HepG2 (cell line): Measurements from ENCODE around the gene MYPN. TPM values are rescaled to one million over a fixed set of nuclear protein-coding genes. Genes with fewer than 3 reads are reported as not detected.

ENCODE experiments used
- ATAC-seq: fragments of 200-7000 bp; cut with Tn5 transposase; 3 replicates; pipeline ENCODE4 v1.9.1; 2020; ENCODE audit warnings: mild to moderate bottlenecking, moderate library complexity
- BruUV-seq: library from RNA; stranded (reverse); fragments of 400-500 nt; replicated peaks from 2 replicates; lab custom pipeline; 2021; lab: Mats Ljungman, UMichigan
- CTCF ChIA-PET: fragments of 300-600 bp; formaldehyde crosslinking; extraction: SDS; loops from one replicate; lab custom pipeline; 2021; ENCODE audit warnings: low total read pairs, inconsistent platforms, low intra/inter-chr PET ratio; lab: Yijun Ruan, JAX
- POLR2A ChIA-PET: fragments of 350-600 bp; sonication (Branson Sonifier 250); formaldehyde crosslinking; loops from one replicate; lab custom pipeline; 2020; ENCODE audit warnings: antibody characterized with exemption, inconsistent platforms; lab: Yijun Ruan, JAX
- DNase-seq: peaks from one replicate; pipeline ENCODE4 v3.0.0-alpha.2; 2015; ENCODE audit warnings: low spot score
- FAIRE-seq: peaks from 3 replicates; lab custom pipeline; 2011; peaks lifted over from hg19 to GRCh38; lab: Jason Lieb, UNC
- H2AFZ ChIP-seq: one replicate; pipeline ENCODE4 v1.6.1; 2011; ENCODE audit warnings: low read length, inconsistent platforms
- H3K27ac ChIP-seq: fragments of 300-600 bp; 3 replicates; pipeline ENCODE4 v1.8.0; 2011; ENCODE audit warnings: mixed run types, mild to moderate bottlenecking, mixed read lengths, low read length, inconsistent platforms; ENCODE audit not compliant: insufficient read depth; ENCODE audit errors: extremely low read length
- H3K27me3 ChIP-seq, 2 experiments: fragments of 200-600 bp in 1 of 2; 2 replicates in 1 of 2; 3 replicates in 1 of 2; pipeline versions ENCODE4 v1.6.0 to v1.8.0; 2011; ENCODE audit warnings: low read length in 2 of 2, mild to moderate bottlenecking in 2 of 2, moderate library complexity in 2 of 2, inconsistent platforms in 1 of 2; ENCODE audit not compliant: insufficient read depth in 2 of 2, control insufficient read depth in 1 of 2
- H3K36me3 ChIP-seq, 2 experiments: fragments of 200-600 bp in 1 of 2; replicated peaks in 1 of 2; 2 replicates in 1 of 2; 3 replicates in 1 of 2; pipeline versions ENCODE4 v1.5.1 to v1.8.0; 2011; ENCODE audit warnings: low read length in 2 of 2, inconsistent platforms in 1 of 2; ENCODE audit not compliant: insufficient read depth in 2 of 2, control insufficient read depth in 1 of 2
- H3K4me1 ChIP-seq: 2 replicates; pipeline ENCODE4 v1.5.1; 2012; ENCODE audit warnings: low read length, inconsistent platforms; ENCODE audit not compliant: insufficient read depth
- H3K4me2 ChIP-seq: 2 replicates; pipeline ENCODE4 v1.6.0; 2011; ENCODE audit warnings: low read depth, low read length, inconsistent platforms
- H3K4me3 ChIP-seq, 3 experiments: fragments of 200-600 bp in 1 of 3; sonication (generic), shearing (Covaris generic) in 1 of 3; replicated peaks in 1 of 3; 2 replicates each; pipeline ENCODE4 v1.5.1; 2011 to 2016; ENCODE audit warnings: low read length in 3 of 3, inconsistent platforms in 2 of 3, low read depth in 2 of 3, mild to moderate bottlenecking in 2 of 3, control low read depth in 1 of 3, mixed read lengths in 1 of 3; ENCODE audit not compliant: insufficient read depth in 1 of 3
- H3K79me2 ChIP-seq: one replicate; pipeline ENCODE4 v1.6.1; 2011; ENCODE audit warnings: low read length, inconsistent platforms; ENCODE audit not compliant: insufficient read depth
- H3K9ac ChIP-seq: 2 replicates; pipeline ENCODE4 v1.6.0; 2011; ENCODE audit warnings: mild to moderate bottlenecking, low read depth, low read length, inconsistent platforms; ENCODE audit not compliant: insufficient read depth
- H3K9me3 ChIP-seq: 2 replicates; pipeline ENCODE4 v1.5.1; 2012; ENCODE audit warnings: mild to moderate bottlenecking, low read length
- H4K20me1 ChIP-seq: 2 replicates; pipeline ENCODE4 v1.6.0; 2011; ENCODE audit warnings: inconsistent platforms, mild to moderate bottlenecking, low read length, moderate library complexity; ENCODE audit not compliant: insufficient read depth
- HMGA1 ChIP-seq: sonication (generic); formaldehyde crosslinking; conservative IDR thresholded peaks from 2 replicates; pipeline ENCODE4 v1.4.0; 2020; ENCODE audit warnings: missing genetic modification reagents
- WGBS: methylation state at CpG from one replicate; pipeline ENCODE4 v1.1.6; 2017; ENCODE audit warnings: low lambda C conversion rate; 5-methylcytosine and 5-hydroxymethylcytosine counted together
- in situ Hi-C: cut with HindIII; loops from 2 replicates; pipeline ENCODE4 v1.10.0; 2017; ENCODE audit warnings: low pct_unique_long_range_greater_than_20kb; ENCODE audit not compliant: extremely low pct_ligation_motif_present
- intact Hi-C: fragments of 100-400 bp; cut with micrococcal nuclease; formaldehyde crosslinking; loops from one replicate; pipeline ENCODE4 v1.10.0; 2022; ENCODE audit not compliant: unreplicated experiment
- polyA plus RNA-seq, 8 experiments: library from polyadenylated mRNA; depleted of rRNA in 3 of 8; stranded (reverse) in 7 of 8; unstranded in 1 of 8; fragments of >200 nt; fragmentation: Illumina TruSeq in 4 of 8; extraction: Trizol in 4 of 8; gene quantifications; 2 replicates each; pipeline versions ENCODE4 v1.2.1 to v1.2.3, GENCODE V29; 2011 to 2016; ENCODE audit warnings: low read depth in 4 of 8, missing spikeins in 1 of 8, mixed read lengths in 1 of 8; ENCODE audit not compliant: insufficient read depth in 1 of 8
- total RNA-seq, 5 experiments: library from RNA; depleted of rRNA; stranded (reverse); fragments of >200 nt; fragmentation: Illumina TruSeq; extraction: Trizol; gene quantifications; 2 replicates each; pipeline ENCODE4 v1.2.3, GENCODE V29; 2016; ENCODE audit warnings: low read depth in 1 of 5
- TF ChIP-seq, protein P1 (sequence below): sonication (generic); formaldehyde crosslinking; IDR thresholded peaks from 2 replicates; pipeline ENCODE4 v1.5.0; 2020; ENCODE audit warnings: mild to moderate bottlenecking, missing genetic modification reagents
- TF ChIP-seq, protein P2 (sequence below), 2 experiments: fragments of 450-650 bp in 1 of 2; sonication (generic) in 1 of 2; formaldehyde crosslinking in 1 of 2; IDR thresholded peaks; 2 replicates each; pipeline versions ENCODE4 v1.6.1 to v1.8.0; 2016 to 2022; ENCODE audit warnings: antibody characterized with exemption in 1 of 2, mild to moderate bottlenecking in 1 of 2, missing genetic modification reagents in 1 of 2

Gene MYPN
- total and polyA plus RNA-seq, 2 of the 13 experiments (the other 11 are each of a cell fraction or from before 2014, with no cell fraction given): not detected

GRCh38 chr10:68154211-68154497 is 44.9 kb downstream of the MYPN start:
- Histone ChIP-seq H3K4me3 (no peak overlapping the region), H3K9ac (no peak overlapping the region), H3K9me3 (no peaks in the 10 kb centered on the region), H3K4me2 (no peak overlapping the region), H3K27ac (no peak overlapping the region), H3K36me3 (no peaks in the 10 kb centered on the region), H3K4me1 (peaks cover 13% of the 10 kb centered on the region), H3K27me3 (no peaks in the 10 kb centered on the region), H4K20me1 (no peaks in the 10 kb centered on the region), H3K79me2 (no peaks in the 10 kb centered on the region), H2AFZ (no peak overlapping the region)
- ChIA-PET POLR2A (no interaction called here), CTCF (no interaction called here)
- FAIRE-seq (no peak), ATAC-seq (no peak), DNase-seq (no peak)
- TF ChIP-seq, protein P1, sequence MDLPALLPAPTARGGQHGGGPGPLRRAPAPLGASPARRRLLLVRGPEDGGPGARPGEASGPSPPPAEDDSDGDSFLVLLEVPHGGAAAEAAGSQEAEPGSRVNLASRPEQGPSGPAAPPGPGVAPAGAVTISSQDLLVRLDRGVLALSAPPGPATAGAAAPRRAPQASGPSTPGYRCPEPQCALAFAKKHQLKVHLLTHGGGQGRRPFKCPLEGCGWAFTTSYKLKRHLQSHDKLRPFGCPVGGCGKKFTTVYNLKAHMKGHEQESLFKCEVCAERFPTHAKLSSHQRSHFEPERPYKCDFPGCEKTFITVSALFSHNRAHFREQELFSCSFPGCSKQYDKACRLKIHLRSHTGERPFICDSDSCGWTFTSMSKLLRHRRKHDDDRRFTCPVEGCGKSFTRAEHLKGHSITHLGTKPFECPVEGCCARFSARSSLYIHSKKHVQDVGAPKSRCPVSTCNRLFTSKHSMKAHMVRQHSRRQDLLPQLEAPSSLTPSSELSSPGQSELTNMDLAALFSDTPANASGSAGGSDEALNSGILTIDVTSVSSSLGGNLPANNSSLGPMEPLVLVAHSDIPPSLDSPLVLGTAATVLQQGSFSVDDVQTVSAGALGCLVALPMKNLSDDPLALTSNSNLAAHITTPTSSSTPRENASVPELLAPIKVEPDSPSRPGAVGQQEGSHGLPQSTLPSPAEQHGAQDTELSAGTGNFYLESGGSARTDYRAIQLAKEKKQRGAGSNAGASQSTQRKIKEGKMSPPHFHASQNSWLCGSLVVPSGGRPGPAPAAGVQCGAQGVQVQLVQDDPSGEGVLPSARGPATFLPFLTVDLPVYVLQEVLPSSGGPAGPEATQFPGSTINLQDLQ (CRISPR knock-in tag): no peak
- TF ChIP-seq, protein P2, sequence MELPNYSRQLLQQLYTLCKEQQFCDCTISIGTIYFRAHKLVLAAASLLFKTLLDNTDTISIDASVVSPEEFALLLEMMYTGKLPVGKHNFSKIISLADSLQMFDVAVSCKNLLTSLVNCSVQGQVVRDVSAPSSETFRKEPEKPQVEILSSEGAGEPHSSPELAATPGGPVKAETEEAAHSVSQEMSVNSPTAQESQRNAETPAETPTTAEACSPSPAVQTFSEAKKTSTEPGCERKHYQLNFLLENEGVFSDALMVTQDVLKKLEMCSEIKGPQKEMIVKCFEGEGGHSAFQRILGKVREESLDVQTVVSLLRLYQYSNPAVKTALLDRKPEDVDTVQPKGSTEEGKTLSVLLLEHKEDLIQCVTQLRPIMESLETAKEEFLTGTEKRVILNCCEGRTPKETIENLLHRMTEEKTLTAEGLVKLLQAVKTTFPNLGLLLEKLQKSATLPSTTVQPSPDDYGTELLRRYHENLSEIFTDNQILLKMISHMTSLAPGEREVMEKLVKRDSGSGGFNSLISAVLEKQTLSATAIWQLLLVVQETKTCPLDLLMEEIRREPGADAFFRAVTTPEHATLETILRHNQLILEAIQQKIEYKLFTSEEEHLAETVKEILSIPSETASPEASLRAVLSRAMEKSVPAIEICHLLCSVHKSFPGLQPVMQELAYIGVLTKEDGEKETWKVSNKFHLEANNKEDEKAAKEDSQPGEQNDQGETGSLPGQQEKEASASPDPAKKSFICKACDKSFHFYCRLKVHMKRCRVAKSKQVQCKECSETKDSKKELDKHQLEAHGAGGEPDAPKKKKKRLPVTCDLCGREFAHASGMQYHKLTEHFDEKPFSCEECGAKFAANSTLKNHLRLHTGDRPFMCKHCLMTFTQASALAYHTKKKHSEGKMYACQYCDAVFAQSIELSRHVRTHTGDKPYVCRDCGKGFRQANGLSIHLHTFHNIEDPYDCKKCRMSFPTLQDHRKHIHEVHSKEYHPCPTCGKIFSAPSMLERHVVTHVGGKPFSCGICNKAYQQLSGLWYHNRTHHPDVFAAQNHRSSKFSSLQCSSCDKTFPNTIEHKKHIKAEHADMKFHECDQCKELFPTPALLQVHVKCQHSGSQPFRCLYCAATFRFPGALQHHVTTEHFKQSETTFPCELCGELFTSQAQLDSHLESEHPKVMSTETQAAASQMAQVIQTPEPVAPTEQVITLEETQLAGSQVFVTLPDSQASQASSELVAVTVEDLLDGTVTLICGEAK (IDR thresholded peaks at IDR 0.05): no peak
- TF ChIP-seq, protein P2 (CRISPR knock-in tag; IDR thresholded peaks at IDR 0.05): no peak
- TF ChIP-seq HMGA1 (CRISPR knock-in tag): no peak
- BruUV-seq: no TSS peak
- in situ Hi-C loops: no loop called here
- WGBS: 0% methylated on average over 3 of the region's 3 CpGs
- intact Hi-C loops: no loop called here
